Mesenchymal stem cell (in vitro differentiated cells and primary cell): Measurements from ENCODE around the gene UNC5B.
A peak's percentile ranks its signal among the peaks of the same experiment; 100 is the strongest.

Source experiments
- DNase-seq: peaks from one replicate; pipeline ENCODE4 v3.0.0-alpha.2; 2013
- H2AFZ ChIP-seq: one replicate; pipeline ENCODE4 v1.6.1; 2013; ENCODE audit warnings: low read depth, mild to moderate bottlenecking, control low read depth, inconsistent platforms, low read length, moderate library complexity
- H2AK5ac ChIP-seq: 2 replicates; pipeline ENCODE4 v1.6.1; 2013; ENCODE audit warnings: low read length, moderate library complexity, mild to moderate bottlenecking, inconsistent platforms; ENCODE audit not compliant: severe bottlenecking
- H2BK120ac ChIP-seq: one replicate; pipeline ENCODE4 v1.6.1; 2013; ENCODE audit warnings: low read depth, mild to moderate bottlenecking, inconsistent platforms, low read length, moderate library complexity
- H2BK12ac ChIP-seq, 2 experiments: one replicate each; pipeline ENCODE4 v1.6.1; 2013; ENCODE audit warnings: inconsistent platforms in 2 of 2, low read length in 2 of 2, mild to moderate bottlenecking in 2 of 2, moderate library complexity in 2 of 2, control low read depth in 1 of 2
- H2BK15ac ChIP-seq: one replicate; pipeline ENCODE4 v1.6.1; 2013; ENCODE audit warnings: mild to moderate bottlenecking, low read depth, inconsistent platforms; ENCODE audit not compliant: poor library complexity, severe bottlenecking
- H2BK5ac ChIP-seq: 2 replicates; pipeline ENCODE4 v1.6.1; 2013; ENCODE audit warnings: low read depth, mild to moderate bottlenecking, low read length, control low read depth, inconsistent platforms; ENCODE audit not compliant: poor library complexity, severe bottlenecking
- H3K14ac ChIP-seq, 2 experiments: one replicate each; pipeline ENCODE4 v1.6.1; 2013; ENCODE audit warnings: inconsistent platforms in 2 of 2, low read length in 2 of 2, control low read depth in 1 of 2, mild to moderate bottlenecking in 1 of 2, moderate library complexity in 1 of 2
- H3K18ac ChIP-seq, 2 experiments: one replicate each; pipeline ENCODE4 v1.6.1; 2013; ENCODE audit warnings: inconsistent platforms in 2 of 2, low read length in 2 of 2, control low read depth in 1 of 2, low read depth in 1 of 2, mild to moderate bottlenecking in 1 of 2
- H3K23ac ChIP-seq, 2 experiments: one replicate each; pipeline ENCODE4 v1.6.1; 2013; ENCODE audit warnings: inconsistent platforms in 2 of 2, low read length in 2 of 2, mild to moderate bottlenecking in 2 of 2, moderate library complexity in 2 of 2, control low read depth in 1 of 2
- H3K27ac ChIP-seq: 2 replicates; pipeline ENCODE4 v1.5.1; 2013; ENCODE audit warnings: mild to moderate bottlenecking, moderate library complexity, low read length, control low read depth, inconsistent platforms; ENCODE audit not compliant: poor library complexity, severe bottlenecking
- H3K27me3 ChIP-seq, 2 experiments: 2 replicates each; pipeline versions ENCODE4 v1.6.1 to v1.7.0; 2013; ENCODE audit warnings: low read length in 2 of 2, mild to moderate bottlenecking in 2 of 2, moderate library complexity in 2 of 2, control low read depth in 1 of 2, inconsistent platforms in 1 of 2; ENCODE audit not compliant: control insufficient read depth in 1 of 2, insufficient read depth in 1 of 2
- H3K36me3 ChIP-seq, 2 experiments: 2 replicates each; pipeline versions ENCODE4 v1.6.1 to v1.7.0; 2013; ENCODE audit warnings: low read length in 2 of 2, control low read depth in 1 of 2, inconsistent platforms in 1 of 2, low read depth in 1 of 2, mild to moderate bottlenecking in 1 of 2; ENCODE audit not compliant: insufficient read depth in 2 of 2, control insufficient read depth in 1 of 2
- H3K4ac ChIP-seq, 2 experiments: one replicate each; pipeline ENCODE4 v1.6.1; 2013; ENCODE audit warnings: inconsistent platforms in 2 of 2, low read length in 2 of 2, mild to moderate bottlenecking in 2 of 2, moderate library complexity in 2 of 2, control low read depth in 1 of 2, low read depth in 1 of 2
- H3K4me1 ChIP-seq: 2 replicates; pipeline ENCODE4 v1.6.1; 2013; ENCODE audit warnings: low read depth, low read length, control low read depth; ENCODE audit not compliant: control insufficient read depth, insufficient read depth
- H3K4me2 ChIP-seq: 2 replicates; pipeline ENCODE4 v1.6.1; 2013; ENCODE audit warnings: low read length, mild to moderate bottlenecking, inconsistent platforms; ENCODE audit not compliant: poor library complexity, severe bottlenecking
- H3K4me3 ChIP-seq, 2 experiments: 2 replicates each; pipeline versions ENCODE4 v1.5.1 to v1.7.0; 2013; ENCODE audit warnings: low read length in 2 of 2, mild to moderate bottlenecking in 2 of 2, control low read depth in 1 of 2, low read depth in 1 of 2; ENCODE audit not compliant: insufficient read depth in 1 of 2
- H3K79me1 ChIP-seq: replicated peaks from 2 replicates; pipeline ENCODE4 v1.6.1; 2013; ENCODE audit warnings: mild to moderate bottlenecking, control low read depth, low read length, inconsistent platforms; ENCODE audit not compliant: poor library complexity, severe bottlenecking
- H3K9ac ChIP-seq: 2 replicates; pipeline ENCODE4 v1.7.0; 2013; ENCODE audit warnings: mild to moderate bottlenecking, low read length, moderate library complexity
- H3K9me3 ChIP-seq: 2 replicates; pipeline ENCODE4 v1.7.0; 2013; ENCODE audit warnings: mild to moderate bottlenecking, low read length; ENCODE audit not compliant: control insufficient read depth
- H4K8ac ChIP-seq: one replicate; pipeline ENCODE4 v1.6.1; 2013; ENCODE audit warnings: inconsistent platforms, mild to moderate bottlenecking, low read length, moderate library complexity
- H4K91ac ChIP-seq: one replicate; pipeline ENCODE4 v1.6.1; 2013; ENCODE audit warnings: mild to moderate bottlenecking, low read length, inconsistent platforms
- WGBS: methylation state at CpG from one replicate; pipeline ENCODE4 v1.1.7; 2013; ENCODE audit warnings: mixed read lengths; 5-methylcytosine and 5-hydroxymethylcytosine counted together

Gene UNC5B

DNA sequence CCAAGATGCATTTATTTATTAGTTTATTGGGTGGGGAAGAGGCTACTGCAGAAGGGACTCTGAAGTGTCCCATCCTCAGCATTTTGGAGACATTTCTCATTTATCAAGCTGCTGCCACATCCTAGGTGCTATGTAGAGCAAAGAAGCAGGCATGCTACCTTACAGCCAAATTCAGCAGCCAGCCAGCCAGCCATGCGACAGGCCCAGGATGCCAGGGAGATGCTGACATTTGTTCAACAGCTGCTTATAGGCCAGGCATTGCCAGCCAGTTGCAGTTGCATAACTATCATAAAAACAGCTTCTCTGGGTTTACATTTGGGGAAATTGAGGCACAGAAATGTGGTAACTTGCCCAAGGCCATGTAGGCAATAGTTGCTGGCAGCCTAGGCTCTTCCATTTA is 109.0 kb downstream of the UNC5B start:
- Histone ChIP-seq H3K18ac (no peak overlapping the region), H3K4ac (no peak overlapping the region), H2BK120ac (no peak overlapping the region), H3K36me3 (peaks cover 0 to 28% of the 10 kb centered on the region in 2 experiments), H2BK15ac (no peak overlapping the region), H2AFZ (no peak overlapping the region), H3K27me3 (peaks cover 0 to 25% of the 10 kb centered on the region in 2 experiments), H3K9me3 (no peaks in the 10 kb centered on the region), H3K14ac (no peak overlapping the region), H3K4me1 (peaks cover 11% of the 10 kb centered on the region), H3K79me1 (no peaks in the 10 kb centered on the region), H2BK5ac (no peak overlapping the region), H3K23ac (no peak overlapping the region), H4K91ac (no peak overlapping the region), H2BK12ac (no peak overlapping the region), H4K8ac (no peak overlapping the region), H3K27ac (no peak overlapping the region), H3K9ac (no peak overlapping the region), H3K4me2 (no peak overlapping the region), H3K4me3 (no peak overlapping the region), H2AK5ac (no peak overlapping the region)
- DNase-seq = no peak
- WGBS = 94% methylated on average over 1 of the region's 1 CpG

DNA sequence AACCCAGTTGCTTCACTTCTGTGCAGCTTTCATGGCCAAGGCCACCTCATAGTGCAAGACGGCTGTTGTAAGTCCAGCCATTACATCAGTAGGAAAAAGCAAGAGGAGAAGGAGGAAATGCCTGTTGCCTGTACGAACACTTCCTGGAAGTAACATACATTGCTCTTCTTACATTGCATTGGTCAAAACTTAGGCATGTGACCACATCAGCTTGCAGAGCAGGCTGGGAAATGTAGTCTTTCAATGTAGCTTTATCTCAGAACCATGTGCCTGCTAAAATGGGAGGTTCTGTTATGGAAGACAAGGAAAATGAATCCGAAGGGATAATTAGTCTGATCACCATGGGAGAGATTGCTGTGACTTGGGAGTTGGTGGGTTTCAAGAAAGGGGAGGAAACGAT is 111.0 kb downstream of the UNC5B start:
- H2AK5ac ChIP-seq = no peak overlapping the region
- H2BK120ac ChIP-seq = no peak overlapping the region
- H3K79me1 ChIP-seq = no peaks in the 10 kb centered on the region
- H3K4me2 ChIP-seq = no peak overlapping the region
- no peak overlapping the region for H4K91ac ChIP-seq
- no peak overlapping the region for H3K4ac ChIP-seq
- no peak overlapping the region for H3K4me3 ChIP-seq
- H3K9ac ChIP-seq = no peak overlapping the region
- H3K18ac ChIP-seq = no peak overlapping the region
- H2BK12ac ChIP-seq = no peak overlapping the region
- H3K14ac ChIP-seq = no peak overlapping the region
- no peaks in the 10 kb centered on the region for H3K9me3 ChIP-seq
- no peak overlapping the region for H2BK5ac ChIP-seq
- H3K4me1 ChIP-seq = peaks cover 11% of the 10 kb centered on the region
- H3K23ac ChIP-seq = no peak overlapping the region
- H3K36me3 ChIP-seq = peaks cover 0 to 34% of the 10 kb centered on the region in 2 experiments
- peak; percentile 47 for DNase-seq
- WGBS = 88% methylated on average over 3 of the region's 4 CpGs
- no peak overlapping the region for H2BK15ac ChIP-seq
- H3K27me3 ChIP-seq = peaks cover 0 to 12% of the 10 kb centered on the region in 2 experiments
- no peak overlapping the region for H2AFZ ChIP-seq
- H3K27ac ChIP-seq = no peak overlapping the region
- no peak overlapping the region for H4K8ac ChIP-seq

DNA sequence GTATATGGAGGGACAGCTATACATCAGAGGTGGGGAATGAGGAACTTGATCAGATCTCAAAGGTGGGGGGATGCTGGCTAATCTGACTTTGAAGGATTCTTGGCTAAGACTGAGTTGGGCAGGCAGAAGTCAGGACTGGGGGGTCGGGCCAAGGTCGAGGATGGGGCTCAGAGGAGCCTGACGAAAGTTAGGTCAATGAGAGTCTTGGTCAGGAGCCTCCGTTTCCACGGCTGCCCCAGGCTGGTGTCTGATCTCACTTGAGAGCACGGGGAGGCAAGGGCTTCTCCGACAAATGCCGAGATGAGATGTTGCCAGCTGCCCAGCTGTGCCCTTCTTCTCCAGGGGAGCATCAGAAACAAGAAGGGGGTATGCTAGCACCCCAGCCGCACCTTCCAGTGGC is 112.4 kb downstream of the UNC5B start:
- WGBS = 89% methylated on average over 9 of the region's 9 CpGs
- H3K18ac ChIP-seq = no peak overlapping the region
- no peak overlapping the region for H2AK5ac ChIP-seq
- no peak overlapping the region for H2BK12ac ChIP-seq
- H4K8ac ChIP-seq = no peak overlapping the region
- H3K4me1 ChIP-seq = peaks cover 1% of the 10 kb centered on the region
- H3K27ac ChIP-seq = no peak overlapping the region
- H4K91ac ChIP-seq = no peak overlapping the region
- no peak overlapping the region for H2BK120ac ChIP-seq
- H3K4me3 ChIP-seq = no peak overlapping the region
- no peak overlapping the region for H2AFZ ChIP-seq
- no peak overlapping the region for H2BK15ac ChIP-seq
- no peak for DNase-seq
- no peaks in the 10 kb centered on the region for H3K79me1 ChIP-seq
- no peak overlapping the region for H3K4me2 ChIP-seq
- H3K36me3 ChIP-seq = peaks cover 0 to 41% of the 10 kb centered on the region in 2 experiments
- no peak overlapping the region for H3K23ac ChIP-seq
- no peak overlapping the region for H3K14ac ChIP-seq
- peaks cover 0 to 12% of the 10 kb centered on the region in 2 experiments for H3K27me3 ChIP-seq
- H3K9ac ChIP-seq = no peak overlapping the region
- no peak overlapping the region for H3K4ac ChIP-seq
- no peaks in the 10 kb centered on the region for H3K9me3 ChIP-seq
- no peak overlapping the region for H2BK5ac ChIP-seq

DNA sequence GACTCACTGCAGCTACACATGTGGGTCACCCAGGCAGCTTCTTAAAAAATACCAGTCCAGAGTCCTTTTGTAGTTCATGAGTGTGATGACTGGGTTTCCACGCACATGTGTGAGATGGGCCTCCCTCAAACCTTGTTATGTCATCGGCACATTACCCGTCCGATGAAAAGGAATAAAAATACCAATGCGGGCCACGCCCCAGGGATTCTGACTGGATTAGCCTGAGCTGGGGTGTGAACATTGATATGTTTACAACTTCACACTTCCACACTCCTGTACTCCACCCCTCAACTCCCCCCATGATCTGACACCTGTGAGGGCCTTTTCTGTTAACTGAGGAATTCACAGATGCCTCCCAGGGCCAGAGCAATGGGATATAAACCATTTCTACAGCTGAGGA is 112.9 kb downstream of the UNC5B start:
- Histone ChIP-seq H3K4me2 (no peak overlapping the region), H3K27ac (no peak overlapping the region), H3K23ac (no peak overlapping the region), H4K8ac (no peak overlapping the region), H3K36me3 (peaks cover 0 to 41% of the 10 kb centered on the region in 2 experiments), H2BK12ac (no peak overlapping the region), H3K9me3 (no peaks in the 10 kb centered on the region), H2BK5ac (no peak overlapping the region), H3K18ac (no peak overlapping the region), H3K27me3 (peaks cover 0 to 12% of the 10 kb centered on the region in 2 experiments), H2AFZ (no peak overlapping the region), H2BK120ac (no peak overlapping the region), H3K4me3 (no peak overlapping the region), H4K91ac (no peak overlapping the region), H3K4me1 (no peaks in the 10 kb centered on the region), H3K79me1 (no peaks in the 10 kb centered on the region), H2BK15ac (no peak overlapping the region), H3K14ac (no peak overlapping the region), H3K4ac (no peak overlapping the region), H2AK5ac (no peak overlapping the region), H3K9ac (no peak overlapping the region)
- DNase-seq = no peak
- 88% methylated on average over 6 of the region's 6 CpGs for WGBS
